HepG2 (cell line): ENCODE results near the gene PRR30. TPM values are rescaled to one million over a fixed set of nuclear protein-coding genes. Genes with fewer than 3 reads are reported as not detected.
A peak's percentile ranks its signal among the peaks of the same experiment; 100 is the strongest.

Source experiments
- BRF2 ChIP-seq: sonication (generic); formaldehyde crosslinking; IDR thresholded peaks from 2 replicates; pipeline ENCODE4 v1.8.1; 2022; ENCODE audit warnings: mild to moderate bottlenecking, missing genetic modification reagents
- GPBP1L1 ChIP-seq: sonication (generic); formaldehyde crosslinking; IDR thresholded peaks from 2 replicates; pipeline ENCODE4 v1.5.0; 2020; ENCODE audit warnings: mild to moderate bottlenecking, missing genetic modification reagents
- HNF1A ChIP-seq, 2 experiments: sonication (generic) in 1 of 2; formaldehyde crosslinking in 1 of 2; IDR thresholded peaks; 2 replicates each; pipeline versions ENCODE4 v1.4.0 to v1.6.1; 2016 to 2020; ENCODE audit warnings: borderline replicate concordance in 1 of 2, low read depth in 1 of 2, mild to moderate bottlenecking in 1 of 2, missing genetic modification reagents in 1 of 2
- MAX ChIP-seq: IDR thresholded peaks from 2 replicates; pipeline ENCODE4 v1.6.1; 2012; ENCODE audit warnings: inconsistent platforms
- MED1 ChIP-seq: sonication (generic); formaldehyde crosslinking; IDR thresholded peaks from 2 replicates; pipeline ENCODE4 v1.4.0; 2020; ENCODE audit warnings: missing genetic modification reagents
- REST ChIP-seq, 2 experiments: IDR thresholded peaks; 2 replicates each; pipeline ENCODE4 v1.6.1; 2011 to 2012; ENCODE audit warnings: low read length in 2 of 2, borderline replicate concordance in 1 of 2, low read depth in 1 of 2, mild to moderate bottlenecking in 1 of 2, moderate library complexity in 1 of 2
- ZNF317 ChIP-seq: sonication (generic); formaldehyde crosslinking; IDR thresholded peaks from 2 replicates; pipeline ENCODE4 v1.5.0; 2020; ENCODE audit warnings: mild to moderate bottlenecking, missing genetic modification reagents
- ZNF574 ChIP-seq: sonication (generic); formaldehyde crosslinking; IDR thresholded peaks from 2 replicates; pipeline ENCODE4 v1.4.0; 2020; ENCODE audit warnings: missing genetic modification reagents
- ZNF816 ChIP-seq: sonication (generic); formaldehyde crosslinking; IDR thresholded peaks from 2 replicates; pipeline ENCODE4 v1.8.0; 2022; ENCODE audit warnings: missing genetic modification reagents, mild to moderate bottlenecking, borderline replicate concordance
- ZSCAN12 ChIP-seq: sonication (generic); formaldehyde crosslinking; IDR thresholded peaks from 2 replicates; pipeline ENCODE4 v1.9.0; 2021; ENCODE audit warnings: mild to moderate bottlenecking, missing genetic modification reagents
- polyA plus RNA-seq, 8 experiments: library from polyadenylated mRNA; depleted of rRNA in 3 of 8; stranded (reverse) in 7 of 8; unstranded in 1 of 8; fragments of >200 nt; fragmentation: Illumina TruSeq in 4 of 8; extraction: Trizol in 4 of 8; gene quantifications; 2 replicates each; pipeline versions ENCODE4 v1.2.1 to v1.2.3, GENCODE V29; 2011 to 2016; ENCODE audit warnings: low read depth in 4 of 8, missing spikeins in 1 of 8, mixed read lengths in 1 of 8; ENCODE audit not compliant: insufficient read depth in 1 of 8
- total RNA-seq, 5 experiments: library from RNA; depleted of rRNA; stranded (reverse); fragments of >200 nt; fragmentation: Illumina TruSeq; extraction: Trizol; gene quantifications; 2 replicates each; pipeline ENCODE4 v1.2.3, GENCODE V29; 2016; ENCODE audit warnings: low read depth in 1 of 5

PRR30 gene
- total and polyA plus RNA-seq, 2 of the 13 experiments (the other 11 are each of a cell fraction or from before 2014, with no cell fraction given), result not detected

- TF ChIP-seq HNF1A (IDR thresholded peaks at IDR 0.05; ENCODE audit: low read depth) (no peak), HNF1A (CRISPR knock-in tag; IDR thresholded peaks at IDR 0.05; ENCODE audit: borderline replicate concordance) (no peak), ZNF317 (no peak), MAX (peak; percentile 56; the same call in 1 of the 2 replicates), BRF2 (CRISPR knock-in tag) (no peak), GPBP1L1 (CRISPR knock-in tag) (no peak), REST (IDR thresholded peaks at IDR 0.05; ENCODE audit: borderline replicate concordance in 1 of 2, low read depth in 1 of 2, low read length in 2 of 2) (peak in 1 of 2 experiments; percentile 36; a peak in 1 of 4 replicates), MED1 (peak; percentile 92), ZSCAN12 (CRISPR knock-in tag) (no peak), ZNF816 (CRISPR knock-in tag) (no peak), ZNF574 (peak; percentile 48; the same call in 1 of the 2 replicates)
These were observed 46.3 kb upstream of the PRR30 start (continued) for GRCh38 chr2:27185331-27186026.
